DLD1 (cell line): Measurements from ENCODE around the gene LRRC2.
"Not testable (repeated sequence)": the region's sequence is repeated elsewhere in the genome, so short reads cannot be mapped to it uniquely, and the experiment has no call there.

ENCODE experiments used
- in situ Hi-C: cut with HindIII; loops from 2 replicates; pipeline ENCODE4 v1.10.0; 2017; ENCODE audit warnings: low sequenced_read_pairs

Gene LRRC2

DNA sequence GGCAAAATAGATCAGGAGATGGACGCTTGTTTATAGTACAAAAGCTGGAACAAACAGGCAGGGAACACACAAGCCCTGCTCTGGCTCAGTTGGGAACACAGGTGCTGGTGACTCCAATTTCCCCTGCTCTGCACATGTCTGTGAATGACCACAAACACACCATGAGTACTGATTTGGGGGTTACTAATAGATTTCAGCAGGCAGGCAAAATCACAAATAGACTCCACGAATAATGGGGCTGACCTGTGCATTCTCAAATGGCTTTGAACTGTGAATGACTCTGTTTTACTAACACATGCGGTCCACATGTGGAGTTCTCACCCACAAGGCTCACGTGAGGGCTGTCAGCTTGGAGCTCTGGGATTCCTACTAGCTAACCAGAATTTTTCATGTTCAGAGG is 64.4 kb downstream of the LRRC2 start:
- in situ Hi-C loops: loop anchor here (5.0 kb wide), 1 partner anchor 61 kb away; no protein-coding TSS in a partner anchor

DNA sequence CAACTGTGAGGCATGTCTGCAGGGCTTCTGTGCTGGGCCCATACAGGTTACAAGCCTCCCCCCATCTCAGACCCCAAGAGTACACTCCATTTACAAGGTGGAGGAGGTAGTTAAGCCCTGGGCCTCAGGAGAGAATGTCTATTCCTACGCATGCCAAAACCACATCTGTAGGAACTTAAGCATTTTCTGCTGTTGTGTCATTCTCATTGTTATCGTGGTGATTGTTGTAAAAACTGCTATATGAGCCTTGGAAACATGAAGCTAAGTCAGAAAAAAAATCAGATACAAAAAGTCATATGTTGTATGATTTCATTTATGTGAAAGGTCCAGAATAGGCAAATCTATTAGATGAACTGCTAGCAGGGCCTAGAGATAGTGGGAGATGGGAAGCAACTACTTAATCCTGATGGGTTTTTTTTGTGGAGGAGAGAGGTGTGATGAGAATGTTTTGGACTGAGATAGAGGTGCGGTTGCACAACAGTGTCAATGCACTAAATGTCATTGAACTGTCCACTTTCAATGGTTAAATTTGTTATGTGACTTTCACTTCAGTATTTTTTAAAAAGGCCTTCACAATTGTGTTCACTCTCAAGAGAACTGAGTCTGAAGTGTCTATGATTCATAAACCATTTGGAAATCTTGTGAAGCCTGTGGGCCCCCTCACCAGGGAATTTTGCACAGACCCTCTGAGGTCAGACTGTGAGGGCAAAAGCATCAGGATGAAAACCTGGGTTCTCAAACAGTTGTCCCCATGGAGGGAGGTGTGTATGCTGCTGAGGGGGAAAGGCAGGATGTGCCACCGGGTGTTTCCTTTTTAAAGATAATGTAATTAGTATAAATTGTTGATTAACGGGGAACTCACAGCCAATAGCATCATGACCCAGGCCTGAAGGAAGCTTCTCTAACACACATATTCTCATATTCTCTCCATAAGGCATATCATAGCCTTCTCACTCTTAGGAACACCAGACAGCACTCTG is 65.2 kb downstream of the LRRC2 start:
- in situ Hi-C loops: loop anchor here (5.0 kb wide), 1 partner anchor 61 kb away; no protein-coding TSS in a partner anchor

GRCh38 chr3:46498916-46499519 is 67.1 kb downstream of the LRRC2 start:
- in situ Hi-C loops: no loop called here

- in situ Hi-C loops: no loop called here
Measured at GRCh38 chr3:46497556-46498265, 68.4 kb downstream of the LRRC2 start, which contains the start of gene RTP3. RTP3 (plus strand) TSS chr3:46497976; CDS start chr3:46498063, 87 bp downstream.

DNA sequence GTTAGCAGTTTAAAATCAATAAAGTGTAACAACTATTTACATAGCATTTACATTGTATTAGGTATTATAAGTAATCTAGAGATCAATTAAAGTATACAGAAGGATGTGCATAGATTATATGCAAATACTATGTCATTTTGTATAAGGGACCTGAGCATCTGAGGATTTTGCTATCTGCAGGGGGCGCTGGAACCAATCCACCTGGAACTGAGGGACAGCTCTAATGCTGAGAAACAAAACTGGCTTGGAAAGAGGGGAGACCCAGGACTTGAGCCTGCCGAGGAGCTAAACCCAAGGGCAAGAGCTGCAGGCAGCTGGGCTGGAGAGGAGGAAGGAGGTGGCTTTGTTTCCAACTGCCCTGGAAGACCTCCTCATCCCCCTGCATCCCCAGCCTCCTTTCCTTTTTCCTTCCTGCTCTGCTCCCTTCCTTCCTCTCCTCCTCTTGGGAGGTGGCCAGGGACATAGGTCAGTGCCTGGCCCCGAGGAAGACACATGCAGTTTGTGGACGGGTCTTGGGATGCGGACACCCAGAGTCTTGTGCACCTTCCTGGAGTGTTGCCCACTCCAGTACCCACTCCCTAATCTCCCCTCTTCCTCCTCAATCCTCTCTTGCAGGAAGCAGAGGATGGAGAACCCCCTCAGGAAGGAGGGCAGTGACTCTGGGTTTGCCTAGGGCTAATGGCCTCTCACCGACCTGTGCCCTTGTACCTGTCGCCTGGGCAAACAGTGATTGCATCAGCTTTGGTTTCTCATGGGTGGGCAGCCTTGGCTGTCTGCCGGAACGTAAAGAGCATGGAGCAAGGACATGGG is 69.2 kb downstream of the LRRC2 start:
- in situ Hi-C loops: no loop called here

GRCh38 chr3:46495901-46496456 is 70.1 kb downstream of the LRRC2 start:
- in situ Hi-C loops: no loop called here

GRCh38 chr3:46494491-46494890 is 71.6 kb downstream of the LRRC2 start:
- in situ Hi-C loops: not testable (repeated sequence)

DNA sequence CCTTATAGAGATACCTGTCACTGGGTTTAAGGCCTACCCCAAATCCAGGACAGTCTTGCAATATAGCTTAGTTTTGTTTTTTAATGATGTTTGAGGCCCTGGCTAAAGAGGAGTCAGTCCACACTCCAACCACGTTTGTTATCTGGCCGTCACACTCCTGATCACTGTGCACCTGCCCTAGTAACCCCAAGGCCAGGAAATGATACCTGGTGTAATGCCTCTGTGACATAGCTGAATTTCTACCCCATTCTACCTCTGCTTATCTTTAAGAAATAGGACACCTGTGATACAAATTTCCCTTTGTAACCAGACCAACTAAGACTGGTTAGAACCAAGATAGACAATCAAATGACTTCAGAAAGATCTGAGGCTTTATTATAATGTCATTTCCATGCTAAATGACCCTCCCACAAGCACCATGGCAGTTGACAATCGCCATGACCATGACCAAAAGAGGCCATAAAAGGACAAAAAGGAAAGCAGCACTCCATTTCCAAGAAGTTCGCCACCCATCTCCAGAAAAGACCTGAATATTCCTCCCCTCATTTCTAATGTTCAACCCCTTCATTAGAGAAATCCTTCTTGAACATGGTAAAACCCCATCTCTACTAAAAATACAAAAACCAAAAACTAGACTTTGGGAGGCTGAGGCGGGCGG is 73.1 kb downstream of the LRRC2 start:
- in situ Hi-C loops: no loop called here

- in situ Hi-C loops: no loop called here
Measured at GRCh38 chr3:46491089-46492070, 74.7 kb downstream of the LRRC2 start.

DNA sequence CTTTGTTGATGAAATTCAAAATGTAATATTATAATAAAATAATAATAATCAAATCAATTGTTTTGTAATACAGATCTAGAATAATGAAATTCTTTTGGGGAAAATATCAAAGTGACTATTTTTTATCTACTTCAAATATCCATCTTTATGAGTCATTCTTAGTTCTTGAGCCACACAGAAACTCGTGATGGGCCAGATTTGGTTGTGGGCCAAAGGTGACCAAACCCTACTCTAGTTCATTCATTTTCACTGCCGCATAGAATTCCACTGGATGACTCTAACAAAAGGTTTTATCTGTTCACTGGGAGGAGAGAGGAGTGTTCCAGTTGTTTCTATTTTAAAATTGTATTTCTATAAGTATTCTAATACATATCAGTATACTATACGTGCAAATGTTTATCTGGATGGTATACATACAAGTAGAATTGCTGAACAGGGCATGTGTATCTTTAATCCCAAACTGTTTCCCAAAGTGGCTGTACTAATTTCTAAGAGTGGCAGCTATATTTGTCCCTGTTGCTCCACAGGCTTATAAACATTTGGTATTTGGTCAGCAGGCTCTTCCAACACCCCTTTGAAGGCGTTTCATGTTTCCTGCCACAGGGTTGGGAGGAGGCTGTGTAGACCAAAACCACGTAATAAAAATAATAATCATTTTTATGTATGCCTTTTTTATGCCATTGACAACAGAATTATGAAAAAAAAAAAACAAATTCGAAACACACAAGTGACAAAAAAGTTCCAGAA is 75.6 kb downstream of the LRRC2 start:
- in situ Hi-C loops: no loop called here

DNA sequence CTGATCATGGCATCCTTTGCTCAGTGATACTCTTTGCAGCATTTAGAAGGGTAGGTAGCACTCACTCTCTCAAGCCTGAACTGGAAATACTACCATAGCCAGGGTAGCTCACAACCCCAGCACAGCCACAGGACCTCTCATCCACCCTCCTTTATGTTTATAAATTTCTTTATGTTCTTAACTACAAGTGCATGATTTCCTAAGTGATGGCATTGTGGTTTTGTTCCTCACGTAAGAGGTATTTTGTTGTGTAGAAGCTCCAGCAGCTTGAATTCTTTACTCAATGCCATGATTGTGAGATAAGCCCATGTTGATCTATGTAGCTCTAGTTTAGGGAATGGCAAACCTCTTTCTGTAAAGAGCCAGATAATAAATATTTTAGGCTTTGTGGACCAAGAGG is 76.2 kb downstream of the LRRC2 start:
- in situ Hi-C loops: no loop called here

DNA sequence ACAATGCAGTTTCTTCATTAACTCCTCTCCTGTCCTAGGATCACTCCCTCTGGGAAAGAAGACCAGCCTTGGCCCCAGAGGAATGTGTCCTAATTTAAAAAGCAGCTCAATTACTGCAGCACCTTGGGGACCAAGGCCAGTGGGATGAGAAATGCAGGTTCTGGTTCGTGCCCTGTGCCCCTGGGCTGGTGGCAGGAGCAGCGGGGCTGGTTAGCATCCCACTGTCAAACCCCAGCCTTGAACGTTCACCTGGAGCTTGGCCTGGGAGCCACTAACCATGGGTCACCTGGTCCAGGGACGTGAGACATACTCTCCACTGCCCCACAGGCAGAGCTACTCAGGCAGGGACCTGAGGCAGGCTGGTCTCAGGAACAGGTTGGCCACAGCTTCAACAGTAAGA is 76.7 kb downstream of the LRRC2 start:
- in situ Hi-C loops: no loop called here

- in situ Hi-C loops: no loop called here
Measured at GRCh38 chr3:46488735-46489361, 77.3 kb downstream of the LRRC2 start.

GRCh38 chr3:46485779-46486175 is 80.3 kb downstream of the LRRC2 start:
- in situ Hi-C loops: no loop called here

- in situ Hi-C loops: no loop called here
Measured at GRCh38 chr3:46484911-46485778, 81.0 kb downstream of the LRRC2 start.

GRCh38 chr3:46484388-46484787 is 81.7 kb downstream of the LRRC2 start:
- in situ Hi-C loops: no loop called here
